RWPE1 (cell line): ENCODE measurements around the gene NKIRAS1.

Experiments used
- CTCF ChIA-PET: fragments of 350-600 bp; sonication (Branson Sonifier 250); formaldehyde crosslinking; extraction: SDS; loops from one replicate; lab custom pipeline; 2021; lab: Yijun Ruan, JAX
- POLR2A ChIA-PET: fragments of 400-600 bp; formaldehyde crosslinking; extraction: SDS; loops from one replicate; lab custom pipeline; 2020; ENCODE audit warnings: antibody characterized with exemption; ENCODE audit not compliant: low non-redundant PET; lab: Yijun Ruan, JAX
- DNase-seq: peaks from one replicate; pipeline ENCODE4 v3.0.0; 2012; ENCODE audit warnings: low spot score
- H3K27ac ChIP-seq: fragments of 450-650 bp; 2 replicates; pipeline ENCODE4 v1.5.1; 2017
- TF ChIP-seq, protein P1 (sequence below): fragments of 450-650 bp; conservative IDR thresholded peaks from 2 replicates; pipeline ENCODE4 v1.5.1; 2017; ENCODE audit warnings: low read depth, mild to moderate bottlenecking

NKIRAS1 gene

DNA sequence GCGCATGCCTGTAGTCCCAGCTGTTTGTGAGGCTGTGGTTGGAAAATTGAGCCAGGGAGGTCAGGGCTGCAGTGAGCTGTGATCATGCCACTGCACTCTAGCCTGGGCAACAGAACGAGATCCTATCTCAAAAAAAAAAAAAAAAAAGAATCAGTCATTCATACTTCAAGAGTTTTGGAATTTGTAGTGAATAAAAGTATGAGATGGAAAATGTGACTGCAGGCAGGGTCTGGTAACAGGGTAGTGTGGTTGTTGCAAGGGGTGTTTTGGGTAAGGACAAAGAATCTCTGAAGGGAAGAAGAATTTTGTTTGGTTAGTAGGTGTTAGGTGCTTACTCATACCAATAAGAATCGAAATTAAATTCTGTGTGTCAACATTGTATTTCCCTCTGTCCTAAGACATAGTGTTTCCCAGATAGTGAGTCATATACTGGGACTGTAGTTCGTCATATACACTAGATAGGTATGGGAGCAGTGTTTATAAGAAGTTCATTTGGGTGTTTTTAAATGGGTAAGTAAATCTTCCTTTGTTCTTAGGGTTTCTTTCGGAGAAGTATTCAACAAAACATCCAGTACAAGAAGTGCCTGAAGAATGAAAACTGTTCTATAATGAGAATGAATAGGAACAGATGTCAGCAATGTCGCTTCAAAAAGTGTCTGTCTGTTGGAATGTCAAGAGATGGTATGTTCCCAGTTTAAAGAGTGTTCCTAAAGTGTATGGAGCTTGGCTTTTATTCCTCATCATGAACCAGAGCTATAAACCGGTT is 42.5 kb upstream of the NKIRAS1 start:
- peak; percentile 83 for DNase-seq
- ChIA-PET CTCF (no interaction called here), POLR2A (interaction anchor here (0.7 kb wide), 1 partner anchor 24 kb away, joined by 3 read pairs; no protein-coding TSS in a partner anchor)
- TF ChIP-seq, protein P1, sequence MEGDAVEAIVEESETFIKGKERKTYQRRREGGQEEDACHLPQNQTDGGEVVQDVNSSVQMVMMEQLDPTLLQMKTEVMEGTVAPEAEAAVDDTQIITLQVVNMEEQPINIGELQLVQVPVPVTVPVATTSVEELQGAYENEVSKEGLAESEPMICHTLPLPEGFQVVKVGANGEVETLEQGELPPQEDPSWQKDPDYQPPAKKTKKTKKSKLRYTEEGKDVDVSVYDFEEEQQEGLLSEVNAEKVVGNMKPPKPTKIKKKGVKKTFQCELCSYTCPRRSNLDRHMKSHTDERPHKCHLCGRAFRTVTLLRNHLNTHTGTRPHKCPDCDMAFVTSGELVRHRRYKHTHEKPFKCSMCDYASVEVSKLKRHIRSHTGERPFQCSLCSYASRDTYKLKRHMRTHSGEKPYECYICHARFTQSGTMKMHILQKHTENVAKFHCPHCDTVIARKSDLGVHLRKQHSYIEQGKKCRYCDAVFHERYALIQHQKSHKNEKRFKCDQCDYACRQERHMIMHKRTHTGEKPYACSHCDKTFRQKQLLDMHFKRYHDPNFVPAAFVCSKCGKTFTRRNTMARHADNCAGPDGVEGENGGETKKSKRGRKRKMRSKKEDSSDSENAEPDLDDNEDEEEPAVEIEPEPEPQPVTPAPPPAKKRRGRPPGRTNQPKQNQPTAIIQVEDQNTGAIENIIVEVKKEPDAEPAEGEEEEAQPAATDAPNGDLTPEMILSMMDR, result no peak
- peak overlapping the region; percentile 84 for H3K27ac ChIP-seq

DNA sequence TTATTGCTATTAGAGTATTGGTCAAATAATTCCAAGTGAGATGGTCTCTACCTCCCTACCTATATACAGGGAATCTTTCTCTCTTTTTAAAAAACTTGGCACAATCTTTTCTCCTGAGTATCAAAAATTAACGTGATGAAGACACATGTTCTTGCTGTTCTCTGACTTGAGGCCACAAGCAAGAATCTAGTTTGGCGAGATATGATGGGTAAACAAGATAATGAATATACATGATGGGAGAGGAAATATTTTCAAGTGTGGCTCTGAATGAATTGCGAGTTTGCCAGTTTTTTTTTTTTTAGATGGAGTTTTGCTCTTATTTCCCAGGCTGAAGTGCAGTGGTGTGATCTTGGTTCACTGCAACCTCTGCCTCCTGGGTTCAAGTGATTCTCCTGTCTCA is 39.9 kb upstream of the NKIRAS1 start:
- TF ChIP-seq, protein P1, result no peak
- no peak for DNase-seq
- H3K27ac ChIP-seq, result no peak overlapping the region
- POLR2A ChIA-PET, result no interaction called here
- CTCF ChIA-PET, result no interaction called here

GRCh38 chr3:23954144-23954543 is 37.4 kb upstream of the NKIRAS1 start:
- no peak for DNase-seq
- TF ChIP-seq, protein P1, result no peak
- no peak overlapping the region for H3K27ac ChIP-seq
- ChIA-PET CTCF (no interaction called here), POLR2A (no interaction called here)

DNA sequence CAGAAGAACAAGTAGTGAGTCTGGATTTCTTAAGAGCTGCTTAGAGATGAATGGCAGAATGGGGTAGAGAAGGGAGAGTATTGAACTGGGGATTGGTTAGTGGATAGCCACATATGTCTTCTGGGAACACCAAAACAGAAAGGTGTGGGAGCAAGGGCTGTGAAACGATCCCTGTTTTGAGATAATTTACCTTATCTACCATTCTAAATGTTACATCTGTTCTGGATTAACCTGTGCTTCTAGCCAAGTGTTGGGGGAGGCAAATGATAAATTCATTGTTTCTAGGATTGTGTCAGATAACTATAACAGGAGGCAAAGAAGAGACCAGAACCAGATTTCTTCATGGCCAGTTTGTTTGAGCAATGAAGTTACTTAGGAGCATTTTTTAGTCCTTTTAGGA is 36.7 kb upstream of the NKIRAS1 start:
- CTCF ChIA-PET, result no interaction called here
- no peak overlapping the region for H3K27ac ChIP-seq
- TF ChIP-seq, protein P1, result no peak
- POLR2A ChIA-PET, result no interaction called here
- no peak for DNase-seq

- H3K27ac ChIP-seq, result no peak overlapping the region
- TF ChIP-seq, protein P1, result no peak
- ChIA-PET CTCF (no interaction called here), POLR2A (no interaction called here)
- DNase-seq, result no peak
Measured at GRCh38 chr3:23952646-23953045, 35.9 kb upstream of the NKIRAS1 start.

GRCh38 chr3:23950293-23950692 is 33.5 kb upstream of the NKIRAS1 start:
- TF ChIP-seq, protein P1, result no peak
- no peak for DNase-seq
- POLR2A ChIA-PET, result no interaction called here
- no peak overlapping the region for H3K27ac ChIP-seq
- CTCF ChIA-PET, result no interaction called here
